Astrocyte (in vitro differentiated cells and primary cell): ENCODE results near the gene DLGAP4. TPM values are rescaled to one million over a fixed set of nuclear protein-coding genes. Genes with fewer than 3 reads are reported as not detected.

ENCODE experiments used
- DNase-seq: peaks from one replicate; pipeline ENCODE4 v3.0.0-alpha.2; 2010; ENCODE audit warnings: low read depth
- FAIRE-seq: peaks from 2 replicates; lab custom pipeline; 2011; peaks lifted over from hg19 to GRCh38; lab: Jason Lieb, UNC
- H2AFZ ChIP-seq: 2 replicates; pipeline ENCODE4 v1.6.0; 2012; ENCODE audit warnings: low read depth, low read length, inconsistent platforms
- H3K27ac ChIP-seq: 2 replicates; pipeline ENCODE4 v1.5.1; 2011; ENCODE audit warnings: low read depth, low read length, inconsistent platforms
- H3K27me3 ChIP-seq: 2 replicates; pipeline ENCODE4 v1.6.0; 2011; ENCODE audit warnings: low read length, inconsistent platforms; ENCODE audit not compliant: insufficient read depth
- H3K36me3 ChIP-seq: 2 replicates; pipeline ENCODE4 v1.5.1; 2011; ENCODE audit warnings: low read length, inconsistent platforms; ENCODE audit not compliant: insufficient read depth
- H3K4me1 ChIP-seq: 2 replicates; pipeline ENCODE4 v1.5.1; 2011; ENCODE audit warnings: low read length, inconsistent platforms; ENCODE audit not compliant: insufficient read depth
- H3K4me2 ChIP-seq: 2 replicates; pipeline ENCODE4 v1.6.0; 2012; ENCODE audit warnings: low read length, inconsistent platforms
- H3K4me3 ChIP-seq: 2 replicates; pipeline ENCODE4 v1.5.1; 2011; ENCODE audit warnings: low read depth, mild to moderate bottlenecking, low read length, inconsistent platforms; ENCODE audit not compliant: insufficient read depth
- H3K79me2 ChIP-seq: 2 replicates; pipeline ENCODE4 v1.6.0; 2012; ENCODE audit warnings: mild to moderate bottlenecking, low read length, inconsistent platforms; ENCODE audit not compliant: insufficient read depth
- H3K9ac ChIP-seq: 2 replicates; pipeline ENCODE4 v1.6.0; 2012; ENCODE audit warnings: mild to moderate bottlenecking, low read length, inconsistent platforms
- H3K9me3 ChIP-seq: 2 replicates; pipeline ENCODE4 v1.5.1; 2012; ENCODE audit warnings: low read depth, mild to moderate bottlenecking, low read length, inconsistent platforms; ENCODE audit not compliant: insufficient read depth
- H4K20me1 ChIP-seq: 2 replicates; pipeline ENCODE4 v1.6.0; 2012; ENCODE audit warnings: low read length, inconsistent platforms; ENCODE audit not compliant: insufficient read depth
- H3K27ac Mint-ChIP-seq: one replicate; pipeline ENCODE4 v1.8.0; 2021; ENCODE audit warnings: mild to moderate bottlenecking, mixed read lengths; ENCODE audit not compliant: unreplicated experiment
- H3K27me3 Mint-ChIP-seq: one replicate; pipeline ENCODE4 v1.8.0; 2021; ENCODE audit warnings: low read depth, mixed read lengths; ENCODE audit not compliant: unreplicated experiment
- H3K36me3 Mint-ChIP-seq: one replicate; pipeline ENCODE4 v1.8.0; 2021; ENCODE audit warnings: low read depth, mixed read lengths; ENCODE audit not compliant: unreplicated experiment
- H3K4me1 Mint-ChIP-seq: one replicate; pipeline ENCODE4 v1.8.0; 2021; ENCODE audit warnings: low read depth, mixed read lengths; ENCODE audit not compliant: unreplicated experiment
- H3K4me3 Mint-ChIP-seq: one replicate; pipeline ENCODE4 v1.8.0; 2021; ENCODE audit warnings: mild to moderate bottlenecking, moderate library complexity, mixed read lengths; ENCODE audit not compliant: unreplicated experiment
- H3K9me3 Mint-ChIP-seq: one replicate; pipeline ENCODE4 v1.8.0; 2021; ENCODE audit warnings: mild to moderate bottlenecking, mixed read lengths; ENCODE audit not compliant: unreplicated experiment
- CTCF ChIP-seq: IDR thresholded peaks from 2 replicates; pipeline ENCODE4 v1.5.1; 2011; ENCODE audit warnings: low read depth, mild to moderate bottlenecking, inconsistent platforms, low read length, moderate library complexity; ENCODE audit not compliant: insufficient read depth
- EZH2 ChIP-seq: IDR thresholded peaks from 2 replicates; pipeline ENCODE4 v1.6.1; 2012; ENCODE audit warnings: mild to moderate bottlenecking, low read length, inconsistent platforms; ENCODE audit not compliant: insufficient read depth
- total RNA-seq: library from RNA; stranded (reverse); gene quantifications from 2 replicates; pipeline ENCODE4 v1.2.1, GENCODE V29; 2021

The DLGAP4 gene
- total RNA-seq, 1 donor from 2014 or later: 135 TPM

- no peak overlapping the region for H2AFZ ChIP-seq
- peaks cover 3% of the 10 kb centered on the region for H4K20me1 ChIP-seq
- Mint-ChIP-seq H3K4me3 (no peak overlapping the region), H3K27ac (no peak overlapping the region), H3K36me3 (peaks cover 5% of the 10 kb centered on the region), H3K4me1 (no peaks in the 10 kb centered on the region), H3K27me3 (peaks cover 46% of the 10 kb centered on the region), H3K9me3 (peaks cover 4% of the 10 kb centered on the region)
- H3K4me2 ChIP-seq: no peak overlapping the region
- TF ChIP-seq CTCF: no peak
- no peak for TF ChIP-seq EZH2
- DNase-seq (no peak), FAIRE-seq (no peak)
- H3K4me3 ChIP-seq: no peak overlapping the region
- H3K9ac ChIP-seq: no peak overlapping the region
- H3K79me2 ChIP-seq: no peaks in the 10 kb centered on the region
- no peaks in the 10 kb centered on the region for H3K36me3 ChIP-seq
- H3K27me3 ChIP-seq: peaks cover 9% of the 10 kb centered on the region
- H3K4me1 ChIP-seq: no peaks in the 10 kb centered on the region
- no peaks in the 10 kb centered on the region for H3K9me3 ChIP-seq
- H3K27ac ChIP-seq: no peak overlapping the region
These were observed 13.5 kb downstream of the DLGAP4 start for GRCh38 chr20:36319356-36320260.

GRCh38 chr20:36320261-36320897, 14.2 kb downstream of the DLGAP4 start:
- peaks cover 4% of the 10 kb centered on the region for H3K9me3 Mint-ChIP-seq
- Histone ChIP-seq H3K27me3 (peaks cover 9% of the 10 kb centered on the region), H2AFZ (no peak overlapping the region), H3K9me3 (no peaks in the 10 kb centered on the region), H3K27ac (no peak overlapping the region), H3K79me2 (no peaks in the 10 kb centered on the region), H4K20me1 (no peaks in the 10 kb centered on the region), H3K36me3 (no peaks in the 10 kb centered on the region), H3K4me3 (no peak overlapping the region), H3K9ac (no peak overlapping the region), H3K4me2 (no peak overlapping the region), H3K4me1 (no peaks in the 10 kb centered on the region)
- H3K4me3 Mint-ChIP-seq: no peak overlapping the region
- H3K27ac Mint-ChIP-seq: no peak overlapping the region
- DNase-seq: no peak
- H3K27me3 Mint-ChIP-seq: peaks cover 41% of the 10 kb centered on the region
- TF ChIP-seq EZH2 (no peak), CTCF (no peak)
- H3K36me3 Mint-ChIP-seq: peaks cover 5% of the 10 kb centered on the region
- no peak for FAIRE-seq
- H3K4me1 Mint-ChIP-seq: no peaks in the 10 kb centered on the region
